ENCODE measurements around the gene PUS10.
"Not testable (repeated sequence)": the region's sequence is repeated elsewhere in the genome, so short reads cannot be mapped to it uniquely, and the experiment has no call there.

PUS10 gene

GRCh38 chr2:60934165-60934722 is 83.8 kb downstream of the PUS10 start:
- DNase-seq (ENCODE audit: low read depth in 2 of 2) = no peak

- DNase-seq (ENCODE audit: low read depth in 2 of 2) = no peak
These were observed 85.1 kb downstream of the PUS10 start for GRCh38 chr2:60932954-60933353.

GRCh38 chr2:60932061-60932460 is 86.0 kb downstream of the PUS10 start:
- DNase-seq (ENCODE audit: low read depth in 2 of 2) = not testable (repeated sequence)

- DNase-seq (ENCODE audit: low read depth in 2 of 2) = no peak
These were observed 91.1 kb downstream of the PUS10 start for GRCh38 chr2:60926741-60927552.

GRCh38 chr2:60925994-60926740 is 91.9 kb downstream of the PUS10 start:
- no peak for DNase-seq (ENCODE audit: low read depth in 2 of 2)

- DNase-seq (ENCODE audit: low read depth in 2 of 2) = no peak
These were observed 110.7 kb downstream of the PUS10 start for GRCh38 chr2:60907329-60907728.

- DNase-seq (ENCODE audit: low read depth in 2 of 2) = no peak
These were observed 111.7 kb downstream of the PUS10 start for GRCh38 chr2:60906395-60906794.

GRCh38 chr2:60905867-60906266 is 112.2 kb downstream of the PUS10 start:
- not testable (repeated sequence) for DNase-seq (ENCODE audit: low read depth in 2 of 2)

GRCh38 chr2:60901296-60901695 is 116.8 kb downstream of the PUS10 start:
- not testable (repeated sequence) for DNase-seq (ENCODE audit: low read depth in 2 of 2)

GRCh38 chr2:60899892-60900249 is 118.2 kb downstream of the PUS10 start:
- no peak for DNase-seq (ENCODE audit: low read depth in 2 of 2)

GRCh38 chr2:60899230-60899891 is 118.7 kb downstream of the PUS10 start:
- peak in 1 of 2 donors; percentile 33 for DNase-seq (ENCODE audit: low read depth in 2 of 2)

- no peak for DNase-seq (ENCODE audit: low read depth in 2 of 2)
These were observed 119.5 kb downstream of the PUS10 start for GRCh38 chr2:60898567-60898966.

Data from activated CD4-positive, alpha-beta T cell treated with anti-CD3 and anti-CD28 coated beads for 24 hours (primary cell).